K562 (cell line): ENCODE results near the gene TMCO2. TPM values are rescaled to one million over a fixed set of nuclear protein-coding genes. Genes with fewer than 3 reads are reported as not detected.
A peak's percentile ranks its signal among the peaks of the same experiment; 100 is the strongest.

ENCODE experiments used
- CSDE1 ChIP-seq, 2 experiments: fragments of 450-650 bp; IDR thresholded peaks; 2 replicates each; pipeline ENCODE4 v1.6.1; 2016; ENCODE audit warnings: mild to moderate bottlenecking in 1 of 2
- JUND ChIP-seq, 2 experiments: IDR thresholded peaks; 2 replicates in 1 of 2; 3 replicates in 1 of 2; pipeline ENCODE4 v1.6.1; 2011; ENCODE audit warnings: borderline replicate concordance in 2 of 2, low read depth in 2 of 2, low read length in 2 of 2, improper control_type of control experiment in 1 of 2, missing biosample characterization in 1 of 2, missing genetic modification characterization in 1 of 2, missing genetic modification reagents in 1 of 2
- MEIS2 ChIP-seq: fragments of 450-650 bp; IDR thresholded peaks from 2 replicates; pipeline ENCODE4 v1.6.1; 2014; ENCODE audit warnings: mild to moderate bottlenecking; ENCODE audit not compliant: partially characterized antibody
- MIER1 ChIP-seq: fragments of 450-650 bp; IDR thresholded peaks from 2 replicates; pipeline ENCODE4 v1.6.1; 2016; ENCODE audit warnings: antibody characterized with exemption, mild to moderate bottlenecking, low read depth
- NCOA1 ChIP-seq: fragments of 450-650 bp; IDR thresholded peaks from 2 replicates; pipeline ENCODE4 v1.6.1; 2016; ENCODE audit warnings: low read depth
- RAD51 ChIP-seq: fragments of 450-650 bp; IDR thresholded peaks from 2 replicates; pipeline ENCODE4 v1.7.1; 2016; ENCODE audit warnings: low read depth, mild to moderate bottlenecking, borderline replicate concordance
- REST ChIP-seq, 2 experiments: fragments of 450-650 bp; formaldehyde crosslinking in 1 of 2; IDR thresholded peaks; 2 replicates each; pipeline versions ENCODE4 v1.4.0 to v1.6.1; 2014 to 2020; ENCODE audit warnings: mild to moderate bottlenecking in 2 of 2, borderline replicate concordance in 1 of 2, low read depth in 1 of 2
- RFX1 ChIP-seq: fragments of 450-650 bp; IDR thresholded peaks from 2 replicates; pipeline ENCODE4 v1.6.1; 2016; ENCODE audit warnings: mild to moderate bottlenecking, moderate library complexity
- SMARCC2 ChIP-seq: fragments of 450-650 bp; IDR thresholded peaks from 2 replicates; pipeline ENCODE4 v1.6.1; 2017; ENCODE audit warnings: antibody characterized with exemption, moderate library complexity, mild to moderate bottlenecking, low read depth
- polyA plus RNA-seq, 8 experiments: library from polyadenylated mRNA; depleted of rRNA in 4 of 8; stranded (reverse) in 5 of 8; unstranded in 3 of 8; fragments of >200 nt; fragmentation: Nextera tagmentation in 2 of 8; fragmentation: Illumina TruSeq in 1 of 8; extraction: Ambion mirVana in 2 of 8; extraction: Trizol in 1 of 8; gene quantifications; 2 replicates each; pipeline versions ENCODE4 v1.2.1 to v1.2.3, GENCODE V29; 2011 to 2014; ENCODE audit warnings: inconsistent platforms in 1 of 8, missing spikeins in 1 of 8
- total RNA-seq, 7 experiments: library from RNA; depleted of rRNA in 6 of 7; stranded (reverse); fragments of >200 nt in 6 of 7; fragmentation: Illumina TruSeq in 2 of 7; extraction: Trizol in 2 of 7; gene quantifications; 2 replicates each; pipeline versions ENCODE4 v1.2.1 to v1.2.3, GENCODE V29; 2011 to 2021; ENCODE audit warnings: low replicate concordance in 1 of 7
- TF ChIP-seq, protein P1 (sequence below): fragments of 450-650 bp; formaldehyde crosslinking; IDR thresholded peaks from 2 replicates; pipeline ENCODE4 v1.4.0; 2020; ENCODE audit warnings: mild to moderate bottlenecking, moderate library complexity

The TMCO2 gene
- total and polyA plus RNA-seq, 9 of the 15 experiments (the other 6 are each of a cell fraction or from before 2014, with no cell fraction given), result not detected

DNA sequence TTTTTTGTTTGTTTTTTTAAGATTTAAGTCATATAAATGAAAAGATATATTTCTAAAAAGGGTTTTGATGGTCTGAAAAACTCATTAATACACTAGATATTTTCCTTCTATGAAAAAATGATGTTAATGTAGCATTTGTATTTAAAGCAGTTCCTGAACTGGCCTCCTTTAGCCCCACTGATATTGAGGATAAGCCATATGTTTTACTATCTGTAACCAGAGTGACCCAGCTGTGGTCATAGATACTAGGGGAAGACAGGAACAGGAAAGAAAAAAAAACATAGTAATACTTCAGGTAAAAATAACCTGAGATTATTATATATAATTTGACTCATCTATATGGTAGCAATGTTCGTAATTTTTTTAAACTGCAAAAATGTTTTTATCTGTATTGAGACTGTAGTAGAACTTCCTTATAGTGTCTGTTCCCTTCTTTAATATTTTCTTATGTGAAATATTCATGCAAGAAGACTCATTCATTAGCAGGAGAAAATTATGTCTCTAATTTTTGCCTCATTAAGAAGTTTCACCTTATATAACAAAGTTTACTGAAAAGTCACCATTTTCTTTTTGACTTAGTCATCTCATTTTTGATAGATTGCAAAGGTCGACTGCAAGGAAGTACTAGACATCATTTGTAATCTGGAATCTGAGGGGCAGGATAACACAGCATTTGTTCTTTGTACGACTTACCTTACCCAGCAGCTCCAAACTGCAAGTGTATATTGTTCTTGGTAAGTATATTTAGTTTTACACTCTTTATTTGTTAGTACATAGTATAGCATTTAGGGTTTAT, 25.6 kb upstream of the TMCO2 start (continued):
- TF ChIP-seq REST (IDR thresholded peaks at IDR 0.05; ENCODE audit: borderline replicate concordance) (peak; percentile 32; the same call in 1 of the 2 replicates), REST (CRISPR knock-in tag; IDR thresholded peaks at IDR 0.05; ENCODE audit: low read depth) (no peak), RFX1 (peak; percentile 70), MEIS2 (no peak), CSDE1 (IDR thresholded peaks at IDR 0.05) (no peak), NCOA1 (no peak; the same call in 1 of the 2 replicates), RAD51 (no peak), MIER1 (no peak), SMARCC2 (peak; percentile 38; the same call in 1 of the 2 replicates), JUND (IDR thresholded peaks at IDR 0.05; ENCODE audit: borderline replicate concordance, low read depth, low read length) (peak; percentile 37; the same call in 1 of the 2 replicates), JUND (tag; IDR thresholded peaks at IDR 0.05; ENCODE audit: borderline replicate concordance, low read depth, low read length) (no peak)
- TF ChIP-seq, protein P1, sequence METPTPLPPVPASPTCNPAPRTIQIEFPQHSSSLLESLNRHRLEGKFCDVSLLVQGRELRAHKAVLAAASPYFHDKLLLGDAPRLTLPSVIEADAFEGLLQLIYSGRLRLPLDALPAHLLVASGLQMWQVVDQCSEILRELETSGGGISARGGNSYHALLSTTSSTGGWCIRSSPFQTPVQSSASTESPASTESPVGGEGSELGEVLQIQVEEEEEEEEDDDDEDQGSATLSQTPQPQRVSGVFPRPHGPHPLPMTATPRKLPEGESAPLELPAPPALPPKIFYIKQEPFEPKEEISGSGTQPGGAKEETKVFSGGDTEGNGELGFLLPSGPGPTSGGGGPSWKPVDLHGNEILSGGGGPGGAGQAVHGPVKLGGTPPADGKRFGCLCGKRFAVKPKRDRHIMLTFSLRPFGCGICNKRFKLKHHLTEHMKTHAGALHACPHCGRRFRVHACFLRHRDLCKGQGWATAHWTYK (CRISPR knock-in tag), result no peak
